ENCODE measurements around the gene PSMC2.

GRCh38 chr7:103395071-103395470 lies 47.6 kb downstream of the PSMC2 start:
- TF ChIP-seq CTCF (optimal IDR thresholded peaks at IDR 0.05 in 1 of 3, IDR thresholded peaks at IDR 0.05 in 1 of 3, conservative IDR thresholded peaks at IDR 0.05 in 1 of 3; ENCODE audit: extremely low read depth in 1 of 3, insufficient read depth in 2 of 3, low read length in 3 of 3) (no peak), EZH2 (IDR thresholded peaks at IDR 0.05; ENCODE audit: low read length) (no peak)

Data from keratinocyte (primary cell).